ENCODE results near the gene UBALD2. TPM values are rescaled to one million over a fixed set of nuclear protein-coding genes. Genes with fewer than 3 reads are reported as not detected.

UBALD2 gene
- polyA plus RNA-seq, 3 donors = 1.4 to 88.6 (median 2.2) TPM

DNA sequence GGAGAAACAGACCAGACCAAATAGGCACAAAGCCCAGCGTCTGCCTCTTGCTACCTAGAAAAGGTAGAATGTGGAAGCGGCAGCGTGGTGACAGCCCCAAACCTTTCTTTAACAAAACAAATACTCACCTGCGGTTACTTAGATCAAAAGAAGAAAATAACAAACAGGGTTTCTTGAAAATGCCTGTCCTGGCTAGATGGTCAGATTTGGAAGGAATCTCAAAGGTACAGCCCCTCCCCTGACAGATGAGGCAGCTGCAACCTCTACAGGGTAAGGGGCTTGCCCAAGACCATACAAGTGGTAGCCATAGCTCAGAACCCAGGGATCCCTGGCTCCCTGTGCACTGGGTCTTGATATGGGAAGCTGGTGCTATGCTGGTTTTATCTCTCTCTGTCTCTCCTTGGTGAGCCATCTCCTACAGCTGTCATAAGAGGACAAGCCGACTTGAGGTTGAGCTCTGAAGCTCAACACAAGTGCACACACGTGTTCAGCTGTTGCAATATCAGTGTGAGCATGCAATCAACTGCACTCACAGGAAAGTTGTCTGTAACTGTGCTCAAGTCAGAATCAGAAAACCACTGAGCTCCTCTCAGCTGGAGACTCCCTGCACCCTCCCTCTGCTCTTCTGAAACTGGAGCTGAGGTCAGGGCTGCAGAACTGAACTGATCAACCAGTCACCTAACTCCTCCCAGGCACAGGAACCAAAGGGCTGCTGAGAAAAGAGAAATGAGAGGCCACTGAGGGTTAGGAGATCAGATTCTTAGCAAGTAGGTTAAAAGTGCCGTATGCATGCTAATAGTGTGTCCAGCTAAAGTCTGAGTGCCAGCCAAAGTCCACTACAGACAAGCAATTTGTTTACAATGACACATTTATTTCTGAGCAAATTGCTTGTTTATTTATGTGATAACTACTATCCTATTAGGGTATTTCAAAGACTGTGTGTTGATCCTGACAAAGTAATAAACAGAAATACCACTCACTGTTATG lies 18.8 kb upstream of the UBALD2 start:
- intact Hi-C loops (cut with micrococcal nuclease) = no loop called here
- Histone ChIP-seq H3K4me3 (replicated peaks in 1 of 3; ENCODE audit: low read depth in 2 of 3, low read length in 3 of 3) (peak overlapping the region in 1 of 3 experiments; percentile 28), H4K20me1 (ENCODE audit: insufficient read depth, low read length) (no peaks in the 10 kb centered on the region), H3K36me3 (replicated peaks in 1 of 2; ENCODE audit: control insufficient read depth in 1 of 2, insufficient read depth in 2 of 2, low read length in 2 of 2) (no peaks in the 10 kb centered on the region), H3K4me1 (ENCODE audit: control insufficient read depth in 1 of 2, insufficient read depth in 2 of 2, low read length in 2 of 2) (peaks cover 40% of the 10 kb centered on the region in 2 donors), H3K9me3 (replicated peaks in 1 of 2; ENCODE audit: control insufficient read depth in 1 of 2, insufficient read depth in 1 of 2, low read length in 2 of 2) (no peaks in the 10 kb centered on the region), H3K9ac (ENCODE audit: insufficient read depth, low read length, poor library complexity, severe bottlenecking) (no peak overlapping the region), H3K27ac (ENCODE audit: low read depth in 1 of 2, low read length in 2 of 2) (peak overlapping the region in 1 of 2 donors; percentile 10), H3K79me2 (ENCODE audit: insufficient read depth, low read length) (no peaks in the 10 kb centered on the region), H2AFZ (ENCODE audit: insufficient read depth, low read depth, low read length, poor library complexity, severe bottlenecking) (no peak overlapping the region), H3K4me2 (replicated peaks; ENCODE audit: extremely low read depth, low read length, poor library complexity, severe bottlenecking) (peak overlapping the region; percentile 57), H3K27me3 (ENCODE audit: control insufficient read depth in 2 of 2, insufficient read depth in 2 of 2, low read length in 2 of 2) (peaks cover 18 to 29% of the 10 kb centered on the region in 2 donors)
- Mint-ChIP-seq H3K9me3 (peaks cover 0 to 5% (median 0%) of the 10 kb centered on the region in 7 donors), H3K4me1 (peaks cover 42% of the 10 kb centered on the region), H3K4me3 (peak overlapping the region in 1 of 2 donors; percentile 69), H3K27me3 (ENCODE audit: low read depth in 3 of 3) (peaks cover 28 to 34% (median 31%) of the 10 kb centered on the region in 3 donors), H3K36me3 (peaks cover 0 to 10% of the 10 kb centered on the region in 2 donors), H3K27ac (peak overlapping the region in 6 of 7 donors; percentile 41 to 85 (median 84))
- WGBS (ENCODE audit: insufficient coverage) = 0% methylated on average over 2 of the region's 7 CpGs
- peak; percentile 71 to 82 (median 72) for DNase-seq
- TF ChIP-seq CTCF (IDR thresholded peaks at IDR 0.05) = no peak

DNA sequence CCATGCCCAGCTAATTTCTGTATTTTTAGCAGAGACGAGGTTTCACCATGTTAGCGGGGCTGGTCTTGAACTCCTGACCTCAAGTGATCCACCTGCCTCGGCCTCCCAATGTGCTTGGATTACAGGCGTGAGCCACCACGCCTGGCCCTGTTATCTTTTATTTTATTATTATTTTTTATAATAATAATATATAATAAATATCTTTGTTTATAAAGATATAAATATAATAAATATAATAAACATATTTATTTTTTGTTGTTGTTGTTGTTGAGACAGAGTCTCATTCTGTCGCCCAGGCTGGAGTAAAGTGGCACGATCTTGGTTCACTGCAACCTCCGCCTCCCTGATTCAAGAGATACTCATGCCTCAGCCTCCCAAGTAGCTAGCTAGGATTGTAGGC lies 17.8 kb upstream of the UBALD2 start:
- H3K36me3 Mint-ChIP-seq = peaks cover 2 to 9% of the 10 kb centered on the region in 2 donors
- Histone ChIP-seq H3K9me3 (replicated peaks in 1 of 2; ENCODE audit: control insufficient read depth in 1 of 2, insufficient read depth in 1 of 2, low read length in 2 of 2) (no peaks in the 10 kb centered on the region), H3K36me3 (replicated peaks in 1 of 2; ENCODE audit: control insufficient read depth in 1 of 2, insufficient read depth in 2 of 2, low read length in 2 of 2) (no peaks in the 10 kb centered on the region), H3K4me1 (ENCODE audit: control insufficient read depth in 1 of 2, insufficient read depth in 2 of 2, low read length in 2 of 2) (peaks cover 49% of the 10 kb centered on the region in 2 donors), H3K79me2 (ENCODE audit: insufficient read depth, low read length) (no peaks in the 10 kb centered on the region), H4K20me1 (ENCODE audit: insufficient read depth, low read length) (no peaks in the 10 kb centered on the region), H3K4me2 (replicated peaks; ENCODE audit: extremely low read depth, low read length, poor library complexity, severe bottlenecking) (no peak overlapping the region), H3K9ac (ENCODE audit: insufficient read depth, low read length, poor library complexity, severe bottlenecking) (no peak overlapping the region), H3K27ac (ENCODE audit: low read depth in 1 of 2, low read length in 2 of 2) (no peak overlapping the region), H3K27me3 (ENCODE audit: control insufficient read depth in 2 of 2, insufficient read depth in 2 of 2, low read length in 2 of 2) (peaks cover 9 to 20% of the 10 kb centered on the region in 2 donors), H2AFZ (ENCODE audit: insufficient read depth, low read depth, low read length, poor library complexity, severe bottlenecking) (no peak overlapping the region), H3K4me3 (replicated peaks in 1 of 3; ENCODE audit: low read depth in 2 of 3, low read length in 3 of 3) (peak overlapping the region in 1 of 3 experiments; percentile 28)
- no peak for DNase-seq
- peak overlapping the region in 2 of 7 donors; percentile 24 to 70 for H3K27ac Mint-ChIP-seq
- H3K9me3 Mint-ChIP-seq = peaks cover 0 to 3% (median 0%) of the 10 kb centered on the region in 7 donors
- no peak overlapping the region for H3K4me3 Mint-ChIP-seq
- H3K27me3 Mint-ChIP-seq (ENCODE audit: low read depth in 3 of 3) = peaks cover 18 to 25% (median 24%) of the 10 kb centered on the region in 3 donors
- WGBS (ENCODE audit: insufficient coverage) = 100% methylated on average over 2 of the region's 8 CpGs
- H3K4me1 Mint-ChIP-seq = peaks cover 50% of the 10 kb centered on the region
- intact Hi-C loops (cut with micrococcal nuclease) = no loop called here
- TF ChIP-seq CTCF (IDR thresholded peaks at IDR 0.05) = no peak

Data from CD14-positive monocyte (primary cell).